Measurements from ENCODE around the gene NOSTRIN. TPM values are rescaled to one million over a fixed set of nuclear protein-coding genes. Genes with fewer than 3 reads are reported as not detected.
A peak's percentile ranks its signal among the peaks of the same experiment; 100 is the strongest.

Gene NOSTRIN
- total and polyA plus RNA-seq, 8 donors: 14.4 to 67.3 (median 25.9) TPM

GRCh38 chr2:168798076-168798887 is 4.2 kb upstream of the NOSTRIN start:
- DNase-seq: no peak
- no peak for FAIRE-seq
- Histone ChIP-seq H3K9me3 (no peaks in the 10 kb centered on the region), H3K4me1 (peaks cover 0 to 1% (median 0%) of the 10 kb centered on the region in 3 donors), H3K4me3 (no peak overlapping the region), H3K36me3 (no peaks in the 10 kb centered on the region), H3K27ac (no peak overlapping the region), H3K27me3 (no peaks in the 10 kb centered on the region)
- TF ChIP-seq, protein P1, sequence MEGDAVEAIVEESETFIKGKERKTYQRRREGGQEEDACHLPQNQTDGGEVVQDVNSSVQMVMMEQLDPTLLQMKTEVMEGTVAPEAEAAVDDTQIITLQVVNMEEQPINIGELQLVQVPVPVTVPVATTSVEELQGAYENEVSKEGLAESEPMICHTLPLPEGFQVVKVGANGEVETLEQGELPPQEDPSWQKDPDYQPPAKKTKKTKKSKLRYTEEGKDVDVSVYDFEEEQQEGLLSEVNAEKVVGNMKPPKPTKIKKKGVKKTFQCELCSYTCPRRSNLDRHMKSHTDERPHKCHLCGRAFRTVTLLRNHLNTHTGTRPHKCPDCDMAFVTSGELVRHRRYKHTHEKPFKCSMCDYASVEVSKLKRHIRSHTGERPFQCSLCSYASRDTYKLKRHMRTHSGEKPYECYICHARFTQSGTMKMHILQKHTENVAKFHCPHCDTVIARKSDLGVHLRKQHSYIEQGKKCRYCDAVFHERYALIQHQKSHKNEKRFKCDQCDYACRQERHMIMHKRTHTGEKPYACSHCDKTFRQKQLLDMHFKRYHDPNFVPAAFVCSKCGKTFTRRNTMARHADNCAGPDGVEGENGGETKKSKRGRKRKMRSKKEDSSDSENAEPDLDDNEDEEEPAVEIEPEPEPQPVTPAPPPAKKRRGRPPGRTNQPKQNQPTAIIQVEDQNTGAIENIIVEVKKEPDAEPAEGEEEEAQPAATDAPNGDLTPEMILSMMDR (IDR thresholded peaks at IDR 0.05): no peak
- WGBS, 2 donors: 82 to 85% methylated on average over 13 of the region's 13 CpGs
- intact Hi-C loops (cut with DNase I): no loop called here
- ATAC-seq: no peak

DNA sequence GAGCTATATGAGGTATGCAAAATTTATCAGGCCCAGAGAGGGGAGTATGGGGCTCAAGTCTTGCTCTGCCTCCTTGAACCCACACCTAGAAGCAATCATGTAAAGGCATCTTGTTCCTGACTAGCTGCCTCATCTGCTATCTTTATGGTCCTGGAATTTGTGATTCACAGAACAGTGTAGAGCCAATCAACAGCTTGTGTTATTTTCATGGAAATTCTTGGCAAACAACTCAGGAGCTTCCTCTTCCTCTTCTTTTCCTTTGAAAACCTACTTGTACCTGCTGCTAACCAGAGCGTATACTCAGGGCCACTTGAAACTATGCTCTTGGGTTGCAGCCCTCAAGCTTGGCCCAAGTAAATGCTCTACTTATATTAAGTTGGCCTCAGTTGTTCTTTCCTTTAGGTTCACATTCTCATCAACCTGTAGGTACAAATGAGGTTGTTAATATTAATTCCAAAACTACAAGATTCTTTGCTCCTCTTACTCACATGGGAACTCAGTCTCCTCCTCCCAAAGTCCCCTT is 3.5 kb upstream of the NOSTRIN start:
- Histone ChIP-seq H3K27ac (no peak overlapping the region), H3K4me3 (no peak overlapping the region), H3K4me1 (peaks cover 0 to 8% (median 0%) of the 10 kb centered on the region in 3 donors), H3K27me3 (no peaks in the 10 kb centered on the region), H3K36me3 (no peaks in the 10 kb centered on the region), H3K9me3 (no peaks in the 10 kb centered on the region)
- TF ChIP-seq, protein P1 (IDR thresholded peaks at IDR 0.05): no peak
- WGBS, 2 donors: 94 to 95% methylated on average over 1 of the region's 1 CpG
- DNase-seq (no peak), FAIRE-seq (no peak), ATAC-seq (no peak)
- intact Hi-C loops (cut with DNase I): no loop called here

DNA sequence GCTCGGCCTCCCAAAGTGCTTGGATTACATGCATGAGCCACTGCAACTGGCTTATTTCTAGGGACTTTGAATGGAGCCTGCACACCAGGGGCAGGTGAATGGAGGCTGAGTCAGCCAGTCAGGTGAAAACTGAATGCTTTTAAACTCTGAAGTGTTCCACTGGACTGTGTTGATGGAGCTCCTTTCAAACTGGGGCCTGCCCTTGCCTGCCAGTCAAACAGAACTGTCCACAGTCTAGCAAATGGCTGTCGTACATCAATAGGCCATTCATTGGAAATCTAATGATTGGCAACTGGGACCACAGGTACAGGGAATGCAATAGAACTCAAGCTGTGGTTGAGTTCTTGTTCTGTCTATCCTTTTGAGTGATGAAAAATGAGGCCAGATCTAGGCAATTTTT is 966 bp upstream of the NOSTRIN start:
- H3K27me3 ChIP-seq: no peaks in the 10 kb centered on the region
- H3K36me3 ChIP-seq: no peaks in the 10 kb centered on the region
- H3K4me3 ChIP-seq: no peak overlapping the region
- TF ChIP-seq, protein P1 (IDR thresholded peaks at IDR 0.05): no peak
- WGBS, 2 donors: 48 to 49% methylated on average over 2 of the region's 2 CpGs
- no peak for DNase-seq
- ATAC-seq: no peak
- FAIRE-seq: no peak
- intact Hi-C loops (cut with DNase I): no loop called here
- H3K4me1 ChIP-seq: peaks cover 11 to 21% (median 13%) of the 10 kb centered on the region in 3 donors
- peak overlapping the region in 2 of 4 donors; percentile 43 to 69 for H3K27ac ChIP-seq
- H3K9me3 ChIP-seq: no peaks in the 10 kb centered on the region

DNA sequence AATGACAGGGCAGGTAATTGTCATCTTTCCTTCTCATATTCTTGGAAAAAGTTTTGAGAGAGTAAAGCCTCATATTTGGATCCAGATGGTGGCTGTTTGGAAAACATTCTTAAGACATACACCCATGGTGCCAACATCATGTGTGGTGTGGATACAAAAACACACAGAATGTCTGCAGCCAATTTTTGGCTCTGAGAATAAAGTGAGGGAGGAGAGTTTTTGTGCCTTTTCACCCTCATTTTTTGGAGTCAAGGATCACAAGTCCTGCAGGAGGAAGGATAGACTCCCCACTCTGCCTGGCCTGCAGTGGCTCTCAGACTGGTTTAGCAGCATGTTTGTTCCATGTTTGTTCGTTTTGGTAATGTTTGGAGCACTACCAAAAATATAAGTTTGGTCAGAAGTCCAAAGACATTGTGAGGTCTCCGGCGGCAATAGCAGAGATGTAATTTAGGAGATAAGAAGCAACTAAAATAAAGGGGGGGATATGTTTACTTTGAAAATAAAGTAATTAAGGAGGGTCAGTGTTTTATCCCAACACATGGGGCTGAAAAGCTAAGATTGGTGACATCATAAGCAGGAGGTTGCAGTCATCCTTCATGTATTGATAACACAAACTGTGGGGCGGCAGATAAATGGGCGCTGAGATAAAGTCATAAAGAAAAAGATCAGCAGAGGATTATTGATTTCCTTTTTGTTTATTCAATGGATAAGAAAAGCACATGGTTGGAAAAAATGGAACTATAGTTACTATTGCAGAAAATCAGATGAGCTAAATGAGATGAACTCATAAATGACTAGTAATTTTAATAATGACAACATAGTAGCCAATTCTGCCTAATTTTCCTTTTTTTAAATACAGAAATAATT is 655 bp downstream of the NOSTRIN start:
- H3K36me3 ChIP-seq: no peaks in the 10 kb centered on the region
- peak overlapping the region; percentile 43 to 81 (median 66) for H3K27ac ChIP-seq
- H3K27me3 ChIP-seq: no peaks in the 10 kb centered on the region
- ATAC-seq (peak; percentile 69 to 80 (median 74)), DNase-seq (peak in 3 of 6 donors; percentile 18 to 29 (median 25)), FAIRE-seq (no peak)
- intact Hi-C loops (cut with DNase I): no loop called here
- peaks cover 11 to 21% (median 13%) of the 10 kb centered on the region in 3 donors for H3K4me1 ChIP-seq
- no peaks in the 10 kb centered on the region for H3K9me3 ChIP-seq
- 7 to 10% methylated on average over 5 of the region's 5 CpGs for WGBS, 2 donors
- TF ChIP-seq, protein P1 (IDR thresholded peaks at IDR 0.05): no peak
- H3K4me3 ChIP-seq: peak overlapping the region in 3 of 4 donors; percentile 14 to 47 (median 34)

All from pancreas (tissue), 10 donors.